BJ (cell line): ENCODE data around the gene ADGRG3. TPM values are rescaled to one million over a fixed set of nuclear protein-coding genes. Genes with fewer than 3 reads are reported as not detected.

Experiments
- CTCF ChIA-PET: fragments of 350-600 bp; formaldehyde crosslinking; extraction: SDS; loops from one replicate; lab custom pipeline; 2021; ENCODE audit warnings: antibody characterized with exemption, inconsistent platforms; lab: Yijun Ruan, JAX
- POLR2A ChIA-PET: fragments of 300-600 bp; sonication (Branson Sonifier 250); formaldehyde crosslinking; extraction: SDS; loops from one replicate; lab custom pipeline; 2021; ENCODE audit warnings: antibody characterized with exemption; lab: Charles Lee
- DNase-seq: peaks from one replicate; pipeline ENCODE4 v3.0.0-alpha.2; 2011; ENCODE audit warnings: low read depth
- H3K27me3 ChIP-seq: 2 replicates; pipeline ENCODE4 v1.6.0; 2011; ENCODE audit warnings: low read length; ENCODE audit not compliant: control insufficient read depth, insufficient read depth
- H3K36me3 ChIP-seq: 2 replicates; pipeline ENCODE4 v1.5.1; 2011; ENCODE audit warnings: low read length; ENCODE audit not compliant: control insufficient read depth, insufficient read depth
- H3K4me3 ChIP-seq: 2 replicates; pipeline ENCODE4 v1.5.1; 2011; ENCODE audit warnings: low read depth, mild to moderate bottlenecking, control low read depth, low read length
- polyA plus RNA-seq: library from polyadenylated mRNA; depleted of rRNA; stranded (reverse); fragments of >200 nt; gene quantifications from 2 replicates; pipeline ENCODE4 v1.2.3, GENCODE V29; 2011
- TF ChIP-seq, protein P1 (sequence below): IDR thresholded peaks from 2 replicates; pipeline ENCODE4 v1.5.1; 2011; ENCODE audit warnings: low read depth, mild to moderate bottlenecking, control low read depth, inconsistent platforms, low read length, moderate library complexity; ENCODE audit not compliant: insufficient read depth

ADGRG3 gene
- polyA plus RNA-seq, 1 experiment, result not detected

DNA sequence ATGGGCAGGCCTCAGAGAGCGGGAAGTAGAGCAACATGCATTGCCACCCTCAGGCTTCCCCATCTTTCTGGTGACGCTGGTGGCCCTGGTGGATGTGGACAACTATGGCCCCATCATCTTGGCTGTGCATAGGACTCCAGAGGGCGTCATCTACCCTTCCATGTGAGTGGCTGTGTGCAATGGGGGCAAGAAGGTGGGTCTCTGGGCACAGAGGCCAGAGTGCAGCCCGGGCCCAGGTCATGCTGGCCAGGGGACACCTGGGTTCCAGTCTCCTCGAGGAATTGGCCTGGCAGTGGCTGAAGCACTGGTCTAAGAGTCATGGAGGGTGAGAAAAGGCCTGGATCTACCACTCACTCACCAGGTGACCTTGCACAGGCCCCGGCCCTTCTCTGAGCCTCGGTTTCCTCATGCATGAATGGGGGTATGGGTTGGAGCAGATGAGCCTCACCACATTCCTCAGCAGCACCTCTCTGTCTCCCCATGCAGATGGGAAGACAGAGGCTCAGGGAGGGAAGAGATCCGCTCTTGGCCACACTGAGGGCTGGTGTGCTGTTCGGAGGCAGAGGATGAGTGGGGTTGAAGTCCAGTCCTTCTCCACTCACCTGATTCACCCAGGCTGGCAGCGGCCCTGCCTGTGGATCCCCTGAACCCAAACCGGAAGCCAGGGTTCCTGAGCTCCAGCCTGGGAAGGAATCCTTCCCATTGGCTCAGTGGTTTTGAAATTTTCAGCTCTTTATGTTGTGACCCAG is 7.2 kb upstream of the ADGRG3 start:
- CTCF ChIA-PET, result interaction anchor here (1.9 kb wide), 1 partner anchor 11 kb away, joined by 5 read pairs; no protein-coding TSS in a partner anchor
- no peak overlapping the region for H3K4me3 ChIP-seq
- POLR2A ChIA-PET, result no interaction called here
- no peaks in the 10 kb centered on the region for H3K27me3 ChIP-seq
- TF ChIP-seq, protein P1, sequence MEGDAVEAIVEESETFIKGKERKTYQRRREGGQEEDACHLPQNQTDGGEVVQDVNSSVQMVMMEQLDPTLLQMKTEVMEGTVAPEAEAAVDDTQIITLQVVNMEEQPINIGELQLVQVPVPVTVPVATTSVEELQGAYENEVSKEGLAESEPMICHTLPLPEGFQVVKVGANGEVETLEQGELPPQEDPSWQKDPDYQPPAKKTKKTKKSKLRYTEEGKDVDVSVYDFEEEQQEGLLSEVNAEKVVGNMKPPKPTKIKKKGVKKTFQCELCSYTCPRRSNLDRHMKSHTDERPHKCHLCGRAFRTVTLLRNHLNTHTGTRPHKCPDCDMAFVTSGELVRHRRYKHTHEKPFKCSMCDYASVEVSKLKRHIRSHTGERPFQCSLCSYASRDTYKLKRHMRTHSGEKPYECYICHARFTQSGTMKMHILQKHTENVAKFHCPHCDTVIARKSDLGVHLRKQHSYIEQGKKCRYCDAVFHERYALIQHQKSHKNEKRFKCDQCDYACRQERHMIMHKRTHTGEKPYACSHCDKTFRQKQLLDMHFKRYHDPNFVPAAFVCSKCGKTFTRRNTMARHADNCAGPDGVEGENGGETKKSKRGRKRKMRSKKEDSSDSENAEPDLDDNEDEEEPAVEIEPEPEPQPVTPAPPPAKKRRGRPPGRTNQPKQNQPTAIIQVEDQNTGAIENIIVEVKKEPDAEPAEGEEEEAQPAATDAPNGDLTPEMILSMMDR, result no peak
- no peaks in the 10 kb centered on the region for H3K36me3 ChIP-seq
- DNase-seq, result no peak

DNA sequence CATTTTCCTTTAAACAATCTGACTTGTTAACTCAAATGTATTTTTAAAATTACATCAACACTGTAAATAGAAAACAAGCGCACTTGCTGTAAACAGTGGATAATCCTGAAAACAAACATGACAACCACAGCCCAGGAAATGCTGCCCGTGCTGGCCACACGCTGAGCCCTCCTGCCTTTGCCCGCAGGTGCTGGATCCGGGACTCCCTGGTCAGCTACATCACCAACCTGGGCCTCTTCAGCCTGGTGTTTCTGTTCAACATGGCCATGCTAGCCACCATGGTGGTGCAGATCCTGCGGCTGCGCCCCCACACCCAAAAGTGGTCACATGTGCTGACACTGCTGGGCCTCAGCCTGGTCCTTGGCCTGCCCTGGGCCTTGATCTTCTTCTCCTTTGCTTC is 6.6 kb upstream of the ADGRG3 start:
- TF ChIP-seq, protein P1, result no peak
- POLR2A ChIA-PET, result no interaction called here
- DNase-seq, result no peak
- H3K4me3 ChIP-seq, result no peak overlapping the region
- no peaks in the 10 kb centered on the region for H3K36me3 ChIP-seq
- H3K27me3 ChIP-seq, result no peaks in the 10 kb centered on the region; the same call in 1 of the 2 replicates
- CTCF ChIA-PET, result interaction anchor here (1.7 kb wide), 1 partner anchor 13 kb away, joined by 4 read pairs; no protein-coding TSS in a partner anchor

DNA sequence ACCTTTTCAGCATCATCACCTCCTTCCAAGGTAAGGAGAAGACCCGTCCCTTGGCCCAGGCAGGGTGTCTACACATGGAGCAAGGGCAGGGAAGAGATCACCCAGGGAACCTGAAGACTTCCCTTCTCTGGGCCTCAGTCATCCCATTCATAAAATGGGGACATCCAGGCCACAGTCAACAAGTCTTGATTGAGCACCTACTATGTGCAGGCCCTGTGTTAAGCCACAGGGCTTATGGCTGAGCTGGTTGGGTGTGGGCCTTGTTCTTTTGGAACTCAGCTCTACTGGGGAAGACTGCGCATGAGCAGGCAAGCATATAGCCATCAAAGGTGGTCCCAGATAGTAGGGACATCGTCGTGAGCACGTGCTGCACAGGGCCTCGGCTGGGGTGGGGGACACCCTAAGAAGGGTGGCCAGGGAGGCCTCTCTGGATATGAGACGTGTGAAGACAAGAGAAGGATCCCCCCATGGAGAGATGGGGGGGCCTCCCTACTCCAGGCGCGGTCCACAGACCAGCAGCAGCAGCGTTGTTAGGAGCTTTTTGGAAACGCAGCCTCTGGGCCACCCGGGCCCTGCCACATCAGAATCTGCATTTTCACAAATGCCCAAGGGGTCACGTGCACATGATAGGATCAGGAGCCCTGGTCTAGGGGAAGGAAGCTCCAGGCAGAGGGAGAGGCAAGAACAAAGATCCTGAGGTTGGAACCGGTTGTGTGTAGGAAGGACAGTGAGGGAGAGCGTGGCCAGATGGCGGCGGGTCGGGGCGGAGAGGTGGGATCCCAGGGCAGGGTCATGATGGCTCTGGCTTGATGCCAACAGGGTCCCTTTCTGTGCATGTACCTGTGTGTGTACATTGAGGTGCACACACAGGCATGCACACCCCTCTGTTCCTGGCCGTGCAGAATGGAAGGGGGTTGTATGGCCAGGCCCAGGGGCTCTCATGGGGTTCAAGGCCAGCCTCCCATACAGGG is 5.9 kb upstream of the ADGRG3 start:
- TF ChIP-seq, protein P1, result no peak
- POLR2A ChIA-PET, result no interaction called here
- H3K4me3 ChIP-seq, result no peak overlapping the region
- no peaks in the 10 kb centered on the region for H3K36me3 ChIP-seq
- CTCF ChIA-PET, result interaction anchor here (1.7 kb wide), 1 partner anchor 14 kb away, joined by 4 read pairs; no protein-coding TSS in a partner anchor
- no peaks in the 10 kb centered on the region; the same call in 1 of the 2 replicates for H3K27me3 ChIP-seq
- no peak for DNase-seq

DNA sequence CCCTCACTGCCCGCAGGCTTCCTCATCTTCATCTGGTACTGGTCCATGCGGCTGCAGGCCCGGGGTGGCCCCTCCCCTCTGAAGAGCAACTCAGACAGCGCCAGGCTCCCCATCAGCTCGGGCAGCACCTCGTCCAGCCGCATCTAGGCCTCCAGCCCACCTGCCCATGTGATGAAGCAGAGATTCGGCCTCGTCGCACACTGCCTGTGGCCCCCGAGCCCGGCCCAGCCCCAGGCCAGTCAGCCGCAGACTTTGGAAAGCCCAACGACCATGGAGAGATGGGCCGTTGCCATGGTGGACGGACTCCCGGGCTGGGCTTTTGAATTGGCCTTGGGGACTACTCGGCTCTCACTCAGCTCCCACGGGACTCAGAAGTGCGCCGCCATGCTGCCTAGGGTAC is 4.7 kb upstream of the ADGRG3 start:
- Histone ChIP-seq H3K27me3 (no peaks in the 10 kb centered on the region; the same call in 1 of the 2 replicates), H3K4me3 (no peak overlapping the region), H3K36me3 (no peaks in the 10 kb centered on the region)
- DNase-seq, result no peak
- TF ChIP-seq, protein P1, result no peak
- ChIA-PET CTCF (interaction anchor here (1.0 to 1.7 kb wide), 4 partner anchors 9 to 72 kb away, joined by 3 to 8 read pairs (median 4); no protein-coding TSS in a partner anchor), POLR2A (no interaction called here)
